DMS79 treated with DMSO at 0.1 percent for 48 hours (cell line): ENCODE data around the gene TOR4A.

Source experiments
- DNase-seq: peaks from one replicate; lab custom pipeline; 2025; lab: John Stamatoyannopoulos, UW

The TOR4A gene

GRCh38 chr9:137294681-137295237 lies 17.2 kb downstream of the TOR4A start:
- no peak for DNase-seq

GRCh38 chr9:137295238-137295811 lies 17.8 kb downstream of the TOR4A start:
- no peak for DNase-seq

GRCh38 chr9:137295849-137296669 lies 18.5 kb downstream of the TOR4A start:
- no peak for DNase-seq

- DNase-seq = no peak
Measured at GRCh38 chr9:137296670-137297664, 19.4 kb downstream of the TOR4A start.

GRCh38 chr9:137297966-137298365 lies 20.4 kb downstream of the TOR4A start:
- no peak for DNase-seq

GRCh38 chr9:137298401-137299202 lies 21.1 kb downstream of the TOR4A start:
- no peak for DNase-seq

- DNase-seq = no peak
Measured at GRCh38 chr9:137299203-137299565, 21.7 kb downstream of the TOR4A start.

GRCh38 chr9:137299938-137300337 lies 22.4 kb downstream of the TOR4A start:
- DNase-seq = no peak

GRCh38 chr9:137300567-137301080 lies 23.1 kb downstream of the TOR4A start:
- DNase-seq = peak; percentile 42

- DNase-seq = peak; percentile 21
Measured at GRCh38 chr9:137301081-137301947, 23.8 kb downstream of the TOR4A start.

- peak; percentile 66 for DNase-seq
Measured at GRCh38 chr9:137302118-137302448, 24.6 kb downstream of the TOR4A start, which contains the start of gene NRARP. Gene NRARP (minus strand): TSS chr9:137302271. CDS start chr9:137301928, 343 bp downstream.

GRCh38 chr9:137302449-137303150 lies 25.1 kb downstream of the TOR4A start:
- peak; percentile 53 for DNase-seq

GRCh38 chr9:137303151-137303892 lies 25.8 kb downstream of the TOR4A start:
- peak; percentile 16 for DNase-seq

GRCh38 chr9:137303893-137304382 lies 26.4 kb downstream of the TOR4A start:
- DNase-seq = no peak

GRCh38 chr9:137304383-137305059 lies 27.0 kb downstream of the TOR4A start:
- DNase-seq = no peak

- peak; percentile 76 for DNase-seq
Measured at GRCh38 chr9:137305060-137305797, 27.7 kb downstream of the TOR4A start.

GRCh38 chr9:137305798-137306065 lies 28.2 kb downstream of the TOR4A start:
- DNase-seq = no peak
